GM12874 (cell line): ENCODE data around the gene RIPPLY1.

Experiments
- CTCF ChIP-seq: IDR thresholded peaks from 2 replicates; pipeline ENCODE4 v1.5.1; 2011; ENCODE audit warnings: low read depth, mild to moderate bottlenecking, control low read depth, low read length, moderate library complexity; ENCODE audit not compliant: insufficient read depth

Gene RIPPLY1

GRCh38 chrX:106903291-106903824 is at the start of gene RIPPLY1:
TSS of gene RIPPLY1 (minus strand) at chrX:106903341. CDS start at chrX:106903287, 54 bp downstream.
- no peak for TF ChIP-seq CTCF

GRCh38 chrX:106952538-106952937 is 49.4 kb upstream of the RIPPLY1 start:
- no peak for TF ChIP-seq CTCF

GRCh38 chrX:106952089-106952488 is 48.9 kb upstream of the RIPPLY1 start:
- no peak for TF ChIP-seq CTCF

- no peak for TF ChIP-seq CTCF
Measured at GRCh38 chrX:106951230-106951629, 48.1 kb upstream of the RIPPLY1 start.

- TF ChIP-seq CTCF, result no peak
Measured at GRCh38 chrX:106950381-106950780, 47.2 kb upstream of the RIPPLY1 start.

GRCh38 chrX:106949366-106949765 is 46.2 kb upstream of the RIPPLY1 start:
- TF ChIP-seq CTCF, result no peak

GRCh38 chrX:106948641-106949040 is 45.5 kb upstream of the RIPPLY1 start:
- TF ChIP-seq CTCF, result no peak

- no peak for TF ChIP-seq CTCF
Measured at GRCh38 chrX:106946464-106946863, 43.3 kb upstream of the RIPPLY1 start.
